Measurements from ENCODE around the gene GNAO1.

GNAO1 gene

GRCh38 chr16:56317998-56318826, 126.9 kb downstream of the GNAO1 start:
- DNase-seq: peak; percentile 69 to 70

GRCh38 chr16:56318827-56319140, 127.5 kb downstream of the GNAO1 start:
- no peak for DNase-seq

- DNase-seq: no peak
These were observed 128.1 kb downstream of the GNAO1 start for GRCh38 chr16:56319376-56319775.

DNA sequence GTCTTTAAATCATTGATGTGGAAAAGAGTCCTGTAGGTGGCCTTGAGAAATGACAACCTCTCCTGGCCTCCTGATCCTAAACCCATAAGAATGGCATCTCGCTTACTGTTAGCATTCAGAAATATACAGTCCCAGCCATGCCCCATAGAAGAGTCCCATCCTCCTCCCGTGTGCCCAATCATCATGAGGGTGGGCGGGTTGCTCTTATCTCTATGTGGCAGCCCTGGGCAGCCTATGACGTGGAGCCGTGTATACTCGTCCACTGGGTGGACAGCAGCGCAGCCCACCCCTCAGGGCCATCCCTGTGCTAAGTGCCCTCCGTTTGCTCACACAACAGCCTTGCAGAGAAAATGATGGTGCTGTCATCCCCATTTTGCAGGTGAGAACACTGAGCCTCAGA, 128.8 kb downstream of the GNAO1 start:
- DNase-seq: no peak

DNA sequence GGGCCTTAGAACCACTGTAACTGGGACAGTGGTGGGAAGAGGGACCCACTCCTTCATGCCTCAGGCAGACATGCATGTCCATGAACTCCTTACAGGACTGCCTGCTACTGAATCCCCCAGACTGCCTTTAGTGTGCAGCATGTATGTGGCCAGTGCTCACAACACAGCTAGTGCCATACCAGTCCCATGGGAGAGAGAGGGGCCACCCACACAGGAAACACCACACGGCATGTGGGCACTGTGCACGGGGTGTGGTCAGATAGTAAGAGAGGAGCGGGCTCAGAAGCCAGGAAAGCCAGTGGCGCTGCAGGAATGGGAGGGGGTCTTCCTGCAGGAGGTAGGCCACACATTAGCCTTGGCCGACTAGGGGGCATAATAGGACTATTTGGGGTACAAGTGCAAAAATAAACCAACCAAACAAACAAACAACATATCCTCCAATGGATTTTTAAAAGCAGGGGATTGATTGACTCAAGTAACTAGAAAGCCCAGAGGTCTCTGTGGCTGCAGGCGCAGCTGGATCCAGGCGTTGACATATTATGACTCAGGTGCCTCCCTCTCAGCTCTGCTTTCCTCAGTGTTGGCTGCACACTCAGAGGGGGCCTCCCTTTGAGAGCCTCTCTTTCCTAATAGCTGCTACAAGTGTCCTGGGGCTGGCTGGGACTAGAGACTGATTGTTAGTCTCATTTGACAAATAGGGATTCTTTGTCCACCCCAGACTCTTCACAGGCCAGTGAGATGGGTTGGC, 129.7 kb downstream of the GNAO1 start:
- no peak for DNase-seq

- no peak for DNase-seq
These were observed 130.3 kb downstream of the GNAO1 start for GRCh38 chr16:56321571-56321970.

DNA sequence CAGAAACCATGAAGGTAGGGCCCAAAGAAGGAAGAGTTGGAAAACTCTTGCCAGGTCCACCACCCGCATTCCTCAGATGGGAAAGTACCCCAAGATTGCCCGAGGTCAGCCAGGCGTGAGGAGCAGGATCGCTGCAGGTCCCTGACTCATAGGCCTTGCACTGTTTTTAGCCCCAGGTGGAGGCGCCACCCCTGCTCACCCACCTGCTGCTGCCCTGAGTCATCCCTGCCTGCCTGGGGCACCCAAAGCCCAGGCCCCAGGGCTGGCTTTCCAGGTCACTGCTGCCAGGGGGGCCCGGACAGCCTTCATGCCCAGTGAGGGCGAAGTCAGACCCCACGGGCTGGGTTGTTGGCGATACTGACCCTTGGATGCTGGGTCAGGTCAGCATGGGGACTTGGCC, 133.1 kb downstream of the GNAO1 start:
- DNase-seq: no peak

DNA sequence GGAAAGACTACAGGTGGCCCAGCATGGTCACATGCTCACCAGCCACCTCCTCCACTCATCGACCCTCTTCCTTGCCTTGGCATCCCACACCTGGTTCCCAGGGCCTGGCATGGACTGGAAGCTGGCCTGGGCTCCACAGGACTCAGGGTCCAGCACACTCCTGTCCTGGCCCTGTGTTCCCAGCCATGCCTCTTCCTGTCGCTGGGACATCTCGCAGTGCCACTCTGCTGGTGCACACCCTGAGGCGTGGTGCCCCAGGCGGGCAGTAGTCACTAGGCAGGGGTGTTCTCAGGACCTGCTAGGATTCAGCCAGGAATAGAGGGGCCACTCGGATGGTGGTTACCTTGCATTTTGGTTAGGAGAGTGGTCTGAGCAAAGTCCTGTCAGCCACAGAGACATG, 134.7 kb downstream of the GNAO1 start:
- DNase-seq: no peak

DNA sequence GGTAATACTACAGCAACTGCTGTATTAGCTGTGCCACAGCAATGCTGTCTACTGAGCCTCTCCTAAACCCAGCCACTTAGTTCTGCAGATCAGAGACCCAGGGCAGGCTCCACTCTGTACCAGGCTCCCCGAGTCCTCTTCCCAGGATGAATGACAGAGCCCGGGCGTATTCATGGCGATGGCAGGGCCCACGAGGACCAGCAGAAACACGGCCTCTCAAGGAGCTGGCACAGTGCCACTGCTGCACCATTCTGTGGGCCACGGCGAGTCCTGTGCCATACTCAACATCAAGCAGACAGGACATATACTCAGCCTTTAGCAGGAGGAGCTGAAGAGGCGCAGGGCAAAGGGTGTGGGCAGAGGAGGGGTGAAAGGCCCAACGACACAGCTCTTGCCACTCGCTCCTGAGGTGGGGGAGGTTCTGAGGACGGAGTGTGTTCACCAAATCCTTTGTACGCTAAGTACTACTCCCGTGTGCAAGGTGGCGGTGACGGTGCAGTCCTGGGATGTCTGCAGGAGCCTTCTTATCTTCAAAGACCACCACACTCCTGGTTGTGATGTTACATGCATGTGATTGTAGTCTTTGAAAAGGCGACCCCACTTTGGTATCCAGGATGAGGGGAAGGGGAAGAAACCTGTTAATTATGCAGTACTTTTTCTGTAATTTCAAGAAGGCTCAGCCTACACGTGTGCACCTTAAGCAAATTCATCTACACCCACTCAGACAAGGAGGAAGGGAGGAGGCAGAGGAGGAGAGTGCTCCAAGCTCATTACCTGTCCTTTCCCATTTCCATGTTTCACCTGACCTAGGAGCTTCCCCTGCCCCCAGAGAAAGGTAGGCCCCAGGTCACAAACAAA, 136.0 kb downstream of the GNAO1 start:
- DNase-seq: no peak

DNA sequence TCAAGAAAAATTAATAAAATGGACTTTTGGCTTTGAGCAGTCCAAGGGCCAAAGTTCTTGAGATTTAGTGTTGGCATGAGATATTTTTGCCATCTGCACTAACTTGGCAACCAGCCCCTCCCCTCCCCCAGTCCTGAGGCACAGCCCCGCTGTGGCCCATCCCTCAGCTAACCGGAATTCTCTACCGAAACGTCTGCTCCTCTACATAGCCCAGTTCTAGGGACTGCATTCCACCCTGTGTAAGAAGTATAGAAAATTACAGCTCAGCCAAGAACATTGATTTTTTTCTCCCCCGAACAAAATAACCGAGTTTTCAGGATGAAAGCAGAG, 136.6 kb downstream of the GNAO1 start:
- no peak for DNase-seq

- no peak for DNase-seq
These were observed 137.2 kb downstream of the GNAO1 start for GRCh38 chr16:56328276-56329022.

DNA sequence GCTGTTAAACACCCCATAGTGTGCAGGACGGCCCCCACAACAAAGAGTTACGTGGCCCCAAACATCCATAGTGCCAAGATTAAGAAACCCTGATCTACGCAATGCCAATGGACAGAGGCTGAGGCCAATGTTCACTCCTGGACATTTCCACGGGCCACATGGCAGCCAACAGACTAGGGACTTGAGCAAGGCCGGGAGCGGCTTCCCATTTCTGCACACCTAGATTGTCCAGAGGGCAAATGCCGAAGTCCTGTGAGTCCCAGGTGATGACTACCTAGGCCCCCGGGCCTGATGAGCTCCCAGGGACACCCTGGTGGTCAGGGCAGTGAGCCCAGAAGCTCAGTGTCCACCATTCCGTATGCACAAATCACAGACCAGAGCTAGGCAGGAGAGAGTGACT, 138.6 kb downstream of the GNAO1 start:
- DNase-seq: no peak

GRCh38 chr16:56330476-56330875, 139.2 kb downstream of the GNAO1 start:
- DNase-seq: no peak

DNA sequence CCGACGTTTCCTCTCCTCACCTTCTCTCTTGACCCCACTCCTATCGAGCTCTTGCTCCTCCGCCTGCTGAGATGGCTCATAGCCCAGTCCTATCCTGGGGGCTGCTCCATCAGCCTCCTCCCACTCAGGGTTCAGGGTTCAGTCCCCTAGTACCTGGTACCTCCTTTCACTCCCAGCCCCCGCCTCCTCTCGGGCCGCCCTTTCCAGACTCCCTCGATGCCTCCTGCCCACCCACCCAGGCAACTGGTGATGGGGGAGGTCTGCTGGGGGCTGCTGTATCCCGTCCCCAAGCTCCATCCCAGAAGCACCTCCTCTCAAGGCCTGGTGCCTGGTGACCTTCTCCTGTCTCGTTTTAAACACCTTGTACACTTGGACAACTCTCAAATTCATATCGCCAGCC, 140.1 kb downstream of the GNAO1 start:
- no peak for DNase-seq

DNA sequence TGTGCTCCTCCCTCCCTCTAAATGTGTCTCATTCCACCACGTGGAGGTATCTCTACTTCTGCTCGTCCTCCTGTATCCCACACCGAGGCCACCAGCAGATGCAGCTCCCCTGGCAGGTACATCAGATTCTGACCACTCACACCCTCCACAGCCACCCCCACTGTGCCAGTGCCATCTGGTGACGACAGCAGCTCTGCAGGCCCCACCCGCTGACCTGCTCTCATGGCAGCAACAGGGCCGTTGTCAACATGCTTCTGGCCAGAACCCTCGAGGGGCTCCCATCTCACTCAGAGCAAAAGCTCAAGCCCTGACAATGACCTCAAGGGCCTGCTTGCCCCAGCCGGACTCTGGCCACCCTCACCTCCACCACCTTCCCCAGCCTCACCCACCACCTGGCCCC, 140.6 kb downstream of the GNAO1 start:
- no peak for DNase-seq

- no peak for DNase-seq
These were observed 141.3 kb downstream of the GNAO1 start for GRCh38 chr16:56332464-56333079.

DNA sequence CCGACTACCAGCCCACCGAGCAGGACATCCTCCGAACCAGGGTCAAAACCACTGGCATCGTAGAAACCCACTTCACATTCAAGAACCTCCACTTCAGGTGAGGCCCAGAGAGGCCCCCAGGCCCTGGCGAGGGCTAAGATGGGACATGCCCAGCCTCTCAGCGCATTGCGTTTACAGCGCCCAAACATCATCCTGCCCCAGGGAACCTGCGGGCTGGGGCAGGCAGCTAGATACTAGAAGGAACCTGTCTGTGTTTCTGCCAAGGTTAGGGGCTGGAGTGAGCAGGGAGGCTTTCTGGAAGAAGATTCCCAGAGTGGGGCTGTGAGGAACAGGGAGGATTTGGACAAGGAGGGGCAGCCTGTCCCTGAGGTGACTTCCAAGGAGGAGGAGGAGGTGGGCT, 143.5 kb downstream of the GNAO1 start:
- no peak for DNase-seq

DNA sequence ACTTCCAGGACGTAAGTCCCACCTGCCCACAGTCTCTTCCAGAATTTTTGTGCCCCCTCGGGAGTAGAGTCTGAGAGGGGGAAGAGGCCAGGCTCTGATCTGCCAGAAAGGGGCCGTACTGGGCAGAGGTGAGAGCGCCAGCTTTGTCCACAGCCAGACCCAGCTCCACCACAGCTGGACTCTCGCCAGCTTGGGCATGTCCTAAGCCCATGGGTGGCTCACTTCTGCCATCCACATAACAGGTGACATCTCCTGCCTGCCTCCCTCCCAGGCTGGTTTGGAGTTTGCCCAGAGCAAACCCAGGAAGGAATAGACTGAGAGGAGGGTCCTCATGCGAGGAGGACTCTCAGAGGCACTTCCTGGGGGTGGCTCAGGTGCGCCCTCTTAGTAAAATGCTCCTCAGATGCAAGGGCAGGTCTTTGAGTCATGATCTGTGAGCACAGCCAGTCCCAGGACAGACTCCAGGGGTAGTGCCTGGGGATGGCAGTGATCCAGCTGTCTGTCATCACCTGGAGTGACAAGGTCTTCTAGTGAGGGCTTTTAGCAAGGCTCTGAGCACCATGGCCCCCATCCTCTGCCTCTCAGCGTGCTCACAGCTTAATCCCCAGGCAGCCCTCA, 144.9 kb downstream of the GNAO1 start:
- DNase-seq: no peak

- no peak for DNase-seq
These were observed 145.4 kb downstream of the GNAO1 start for GRCh38 chr16:56336711-56337110.

- no peak for DNase-seq
These were observed 146.0 kb downstream of the GNAO1 start for GRCh38 chr16:56337131-56337857.

DNA sequence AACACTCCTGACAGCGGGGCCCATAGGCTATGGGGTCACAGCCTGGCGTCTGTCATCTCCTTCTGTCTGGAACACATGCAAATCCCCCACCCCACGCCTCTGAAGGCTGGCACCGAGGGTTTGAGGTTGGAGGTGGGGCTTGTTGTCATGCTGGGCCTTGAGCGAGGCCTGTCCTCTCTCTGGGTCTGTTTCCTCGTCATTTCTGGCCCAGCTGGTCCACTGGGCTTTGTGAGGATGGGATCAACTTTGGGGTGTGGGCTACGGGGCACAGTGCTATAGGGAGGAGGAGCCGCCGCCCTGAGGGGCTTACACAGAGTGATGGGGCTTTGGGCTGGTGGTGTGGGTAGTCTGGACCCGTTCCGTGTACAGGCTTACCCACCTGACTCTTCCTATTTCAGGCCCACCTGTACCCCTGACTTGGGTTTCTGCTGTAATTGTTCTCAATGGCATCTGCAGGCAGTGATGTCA, 146.6 kb downstream of the GNAO1 start:
- DNase-seq: no peak

All from activated CD4-positive, alpha-beta T cell treated with anti-CD3 and anti-CD28 coated beads, Interleukin-2, amount 50 U/mL, for 4 hours (primary cell).